ENCODE results near the gene FLII.

FLII gene

GRCh38 chr17:18260332-18261145, 2.0 kb upstream of the FLII start, which contains the start of gene MIEF2:
MIEF2 (plus strand) TSS chr17:18260662; CDS start chr17:18262721, 2,059 bp downstream.
- DNase-seq: peak; percentile 49

DNA sequence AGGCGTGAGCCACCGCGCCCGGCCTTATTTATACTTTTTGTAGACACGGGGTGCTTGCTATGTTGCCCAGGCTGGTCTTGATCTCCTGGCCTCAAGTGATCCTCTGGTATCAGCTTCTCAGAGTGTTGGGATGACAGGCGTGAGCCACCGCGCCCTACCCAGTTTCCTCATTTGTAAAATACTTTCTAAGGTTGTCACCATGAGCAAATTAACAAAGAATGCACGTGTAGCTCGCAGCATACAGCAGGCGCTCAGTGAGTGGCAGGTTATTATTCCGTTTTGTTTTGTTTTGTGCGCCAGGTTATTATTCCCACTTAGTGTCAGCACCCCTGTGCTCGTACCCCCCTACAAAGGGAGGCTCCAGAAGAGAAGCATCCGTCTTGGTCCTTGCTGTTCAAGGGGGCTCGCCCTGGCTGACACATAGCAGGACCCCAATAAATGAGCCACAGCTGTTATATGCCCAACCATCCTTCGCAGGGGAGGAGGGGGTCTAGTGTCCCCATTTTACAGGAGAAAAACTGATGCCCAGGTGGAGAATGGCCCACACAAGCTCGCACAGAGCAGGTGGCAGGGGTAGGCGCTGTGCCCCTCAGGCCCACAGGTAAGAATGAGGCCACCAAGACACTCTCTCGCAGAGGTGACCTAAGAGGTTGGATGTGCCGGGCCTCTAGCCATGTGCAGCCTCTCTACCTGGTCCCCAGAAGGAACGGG, 1.2 kb upstream of the FLII start:
- DNase-seq: no peak

- peak; percentile 61 for DNase-seq
These were observed 569 bp downstream of the FLII start for GRCh38 chr17:18257982-18258355.

- no peak for DNase-seq
These were observed 1.1 kb downstream of the FLII start for GRCh38 chr17:18257268-18257981.

- no peak for DNase-seq
These were observed 1.8 kb downstream of the FLII start for GRCh38 chr17:18256776-18257175.

DNA sequence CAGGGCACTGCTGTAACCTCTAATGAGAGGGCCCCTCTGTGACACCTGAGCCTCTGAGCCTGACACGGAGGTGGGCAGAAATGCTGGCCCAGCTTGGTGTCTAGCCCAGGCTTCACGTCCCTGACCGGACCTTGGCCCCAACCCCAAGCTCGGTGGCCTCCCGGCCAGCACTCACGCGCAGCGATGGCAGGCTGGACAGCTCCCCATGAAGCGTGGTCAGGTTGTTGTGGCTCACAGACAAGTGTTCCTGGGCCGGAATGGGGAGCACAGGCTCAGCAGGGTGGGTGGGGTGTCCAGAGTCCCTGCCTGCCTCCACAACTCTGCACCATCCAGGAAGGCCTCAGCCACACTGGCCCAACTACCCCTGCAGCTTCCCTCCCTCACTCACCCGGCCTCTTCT, 2.2 kb downstream of the FLII start:
- DNase-seq: no peak

GRCh38 chr17:18254888-18255649, 3.5 kb downstream of the FLII start:
- no peak for DNase-seq

DNA sequence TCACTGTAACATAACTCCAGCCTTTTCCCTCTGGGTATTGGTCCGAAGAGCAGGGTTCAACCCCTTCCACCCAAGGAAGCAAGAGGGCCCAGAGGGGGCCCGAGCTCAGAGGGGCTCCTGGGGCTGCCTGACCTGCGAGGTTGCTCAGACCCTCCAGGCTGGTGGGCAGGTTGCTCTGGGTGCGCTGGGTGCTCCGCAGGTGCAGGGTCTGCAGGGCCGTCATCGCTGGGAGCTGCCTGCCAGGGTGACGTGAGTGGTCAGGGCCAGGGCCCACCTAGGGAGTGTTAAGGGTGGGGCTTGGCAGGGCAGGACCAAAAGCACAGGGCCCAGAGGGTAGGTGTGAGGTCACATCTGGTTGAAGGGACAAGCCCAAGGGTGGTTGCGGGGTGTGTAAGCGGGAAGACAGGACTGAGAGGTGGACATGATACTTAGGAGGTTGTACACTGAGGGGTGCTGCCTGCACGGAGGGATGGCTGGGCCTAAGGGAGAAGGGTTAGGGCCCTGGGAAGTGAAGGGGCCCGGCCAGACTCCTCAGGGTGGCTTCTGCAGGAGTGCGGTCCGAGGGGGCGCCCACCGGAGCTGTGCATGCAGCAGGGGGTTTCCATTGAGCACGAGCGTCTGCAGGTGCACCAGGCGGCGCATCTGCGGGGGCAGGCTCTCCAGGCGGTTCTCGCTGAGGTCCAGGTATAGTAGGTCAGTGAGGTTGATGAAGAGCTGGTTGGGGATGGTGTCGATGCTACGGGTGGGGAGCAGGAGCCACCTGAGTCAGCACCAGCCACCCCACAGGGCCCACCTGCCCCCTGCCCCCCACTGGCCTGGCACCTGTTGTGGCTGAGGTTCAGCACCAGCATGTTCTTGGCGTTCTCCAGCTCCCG, 4.4 kb downstream of the FLII start:
- no peak for DNase-seq

GRCh38 chr17:18253187-18253884, 5.2 kb downstream of the FLII start:
- no peak for DNase-seq

- no peak for DNase-seq
These were observed 6.4 kb downstream of the FLII start for GRCh38 chr17:18252160-18252559.

DNA sequence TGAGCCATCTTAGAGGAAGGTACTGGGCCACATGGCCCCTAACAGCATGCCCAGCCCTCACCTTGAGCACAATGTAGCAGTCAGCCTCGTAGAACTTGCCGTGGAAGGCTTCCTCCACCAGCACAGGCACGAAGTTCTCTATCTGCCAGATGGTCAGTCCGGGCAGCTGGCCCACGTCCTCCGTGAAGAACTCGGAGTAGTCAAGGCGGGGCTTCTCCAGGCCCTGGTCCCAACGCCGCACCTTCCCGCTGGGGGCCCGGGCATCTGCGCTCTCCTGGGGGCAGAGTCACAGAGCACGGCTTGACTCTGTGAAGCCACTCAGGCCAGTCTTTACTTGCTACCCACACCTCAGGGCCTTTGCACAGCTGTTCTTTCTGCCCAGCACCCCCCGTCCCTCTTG, 7.3 kb downstream of the FLII start:
- no peak for DNase-seq

DNA sequence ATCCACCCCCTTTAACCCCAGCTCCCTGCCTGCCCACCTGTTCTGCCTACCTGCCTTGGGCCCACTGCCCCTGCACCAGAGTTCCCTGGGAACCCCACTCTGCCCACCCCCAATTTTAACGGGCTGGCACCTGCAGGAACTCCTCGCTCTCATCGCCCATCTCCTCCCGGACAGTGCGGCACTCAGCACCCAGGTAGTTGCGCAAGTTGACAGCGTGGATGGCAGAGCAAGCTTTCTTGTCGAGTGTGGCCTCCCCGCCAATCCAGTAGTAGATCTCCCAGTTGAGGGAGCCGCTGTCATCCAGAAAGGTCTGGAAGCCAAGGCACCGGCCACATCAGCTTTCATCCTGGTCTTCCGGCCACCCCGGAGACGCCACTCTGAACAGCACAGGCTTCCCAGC, 7.8 kb downstream of the FLII start:
- DNase-seq: no peak

GRCh38 chr17:18250259-18250658, 8.3 kb downstream of the FLII start:
- DNase-seq: no peak

DNA sequence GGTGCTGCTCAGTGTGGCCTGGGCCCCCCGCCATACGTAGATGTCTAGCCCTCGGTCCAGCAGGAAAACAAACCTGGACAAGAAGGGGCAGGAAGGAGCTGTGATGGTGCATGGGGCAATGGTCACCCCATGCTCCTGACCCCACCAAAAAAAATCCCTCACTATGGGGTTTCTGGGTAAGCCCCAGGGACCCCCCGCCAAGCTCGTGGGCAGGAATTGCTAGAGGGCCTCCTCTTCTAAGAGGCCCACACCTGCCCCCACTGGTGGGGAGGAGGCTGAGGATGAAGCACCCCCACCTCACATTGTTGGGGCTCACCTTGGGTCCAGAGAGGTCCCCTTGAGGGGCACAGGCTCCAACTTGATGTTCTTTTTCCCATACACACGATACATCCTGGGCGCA, 9.7 kb downstream of the FLII start:
- DNase-seq: no peak

- DNase-seq: no peak
These were observed 10.2 kb downstream of the FLII start for GRCh38 chr17:18248300-18248731.

DNA sequence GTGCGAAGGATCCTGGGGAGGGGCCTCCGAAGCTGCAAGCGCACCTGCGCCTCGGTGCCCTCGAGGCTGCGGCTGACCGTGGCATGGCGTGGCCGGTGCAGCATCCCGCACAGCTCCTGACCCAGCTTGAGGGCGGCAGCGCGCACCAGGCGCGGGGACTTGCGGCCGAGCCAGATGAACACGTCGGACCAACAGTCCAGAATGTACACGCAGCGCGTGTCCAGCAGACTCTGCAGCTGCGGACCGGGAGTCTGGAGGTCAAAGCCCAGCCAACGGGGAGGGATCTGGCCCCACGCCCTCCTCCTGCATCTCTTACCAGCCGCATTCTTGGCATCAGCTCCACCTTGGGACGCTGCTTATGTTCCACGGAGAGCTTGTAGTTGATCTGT, 10.9 kb downstream of the FLII start:
- no peak for DNase-seq

GRCh38 chr17:18246880-18247612, 11.5 kb downstream of the FLII start:
- DNase-seq: no peak

GRCh38 chr17:18246109-18246725, 12.3 kb downstream of the FLII start:
- DNase-seq: no peak

DNA sequence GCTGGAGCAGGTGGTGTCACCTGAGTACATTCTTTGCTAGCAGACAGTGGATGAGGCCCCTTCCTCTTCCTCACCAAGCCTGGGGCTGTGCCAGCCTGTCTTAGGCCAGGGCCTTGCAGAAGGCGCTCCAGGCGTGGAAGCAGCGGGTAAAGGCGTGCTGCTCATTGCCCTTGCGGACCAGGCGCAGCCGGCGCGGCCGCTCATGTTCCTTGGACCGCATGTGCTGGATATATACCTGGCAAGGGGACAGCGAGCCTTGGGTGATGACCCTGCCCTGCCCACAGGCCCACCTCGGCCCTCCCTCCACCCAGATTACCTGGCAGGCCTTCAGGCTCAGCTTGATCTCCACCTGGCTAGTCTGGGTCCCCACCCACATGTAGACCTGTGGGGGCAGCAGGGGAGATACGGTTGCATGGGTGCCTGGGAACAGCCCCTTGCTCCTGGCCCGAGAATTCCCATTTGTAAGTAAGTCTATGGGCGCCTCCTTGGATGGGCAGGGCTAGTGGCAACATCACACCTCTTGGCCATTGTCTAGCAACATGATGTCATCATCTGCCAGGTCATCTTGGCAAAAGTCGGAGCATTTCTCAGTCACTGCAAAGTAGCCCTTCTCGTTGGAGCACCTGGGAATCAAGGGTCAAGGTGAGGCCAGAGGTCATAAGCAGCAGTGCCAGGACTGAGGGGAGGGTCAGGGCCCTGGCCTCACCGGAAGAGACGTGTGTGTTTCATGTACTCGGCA, 13.3 kb downstream of the FLII start:
- no peak for DNase-seq

All from GOT3 (cell line).